Stomach (tissue), 4 donors: ENCODE results near the gene APBA1.

Experiments
- CTCF ChIP-seq, 7 experiments: fragments of 450-650 bp in 4 of 7; fragments of 200-600 bp in 3 of 7; sonication (generic) in 3 of 7; IDR thresholded peaks; one replicate each; pipeline ENCODE4 v1.5.1; 2016 to 2019; ENCODE audit warnings: antibody characterized with exemption in 7 of 7, control low read depth in 2 of 7, mild to moderate bottlenecking in 1 of 7
- POLR2A ChIP-seq, 4 donors: fragments of 450-650 bp; IDR thresholded peaks; one replicate each; pipeline ENCODE4 v1.6.1; 2016; ENCODE audit warnings: antibody characterized with exemption in 4 of 4, control low read depth in 2 of 4, mild to moderate bottlenecking in 1 of 4, moderate library complexity in 1 of 4

- TF ChIP-seq POLR2A (IDR thresholded peaks at IDR 0.05) (no peak), CTCF (IDR thresholded peaks at IDR 0.05) (no peak)
Observed at GRCh38 chr9:69443178-69443577, 229.0 kb downstream of the APBA1 start.
